ENCODE results near the gene MMP19. TPM values are rescaled to one million over a fixed set of nuclear protein-coding genes. Genes with fewer than 3 reads are reported as not detected.

MMP19 gene
- total RNA-seq, 1 experiment from 2014 or later = 2.3 TPM

DNA sequence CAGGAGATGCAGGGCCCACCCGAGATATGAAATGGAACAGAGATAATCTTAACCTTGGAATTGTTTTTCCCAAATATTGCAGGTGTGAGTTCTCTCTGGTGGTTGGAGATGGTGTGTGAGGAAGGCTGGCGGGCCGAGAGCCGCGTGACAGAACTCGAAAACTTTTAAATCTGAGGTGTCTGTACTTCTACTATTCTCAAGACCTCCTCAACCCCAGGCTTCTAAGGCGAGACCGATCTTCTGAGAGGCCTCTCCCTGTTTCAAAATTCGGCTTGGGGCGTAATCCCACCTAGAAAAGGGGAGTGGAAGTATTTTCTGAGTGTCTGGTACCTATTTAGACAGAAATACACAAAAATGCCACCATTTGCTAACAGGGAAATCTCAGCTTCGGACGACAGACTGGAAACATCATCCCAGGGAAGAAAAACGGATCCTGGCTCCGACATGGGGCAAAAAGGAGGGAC lies 25.8 kb downstream of the MMP19 start:
- peaks cover 54% of the 10 kb centered on the region for H3K36me3 ChIP-seq (ENCODE audit: insufficient read depth, low read length, poor library complexity, severe bottlenecking)
- H3K27me3 ChIP-seq (replicated peaks; ENCODE audit: insufficient read depth, low read depth, low read length, poor library complexity) = no peaks in the 10 kb centered on the region
- BruUV-seq (replicated peaks) = TSS peak; percentile 77
- ChIA-PET POLR2A (ENCODE audit: low non-redundant PET) (interaction anchor here (1.4 kb wide), 1 partner anchor 13 kb away, joined by 15 read pairs; the partner anchor contains the start of gene DNAJC14), CTCF (interaction anchor here (0.5 to 1.5 kb wide), 4 partner anchors 78 to 241 kb away, joined by 3 to 7 read pairs (median 4); no protein-coding TSS in a partner anchor)
- H3K4me3 ChIP-seq (ENCODE audit: low read depth, low read length, poor library complexity, severe bottlenecking) = peak overlapping the region; percentile 71
- no peak for TF ChIP-seq EZH2 (IDR thresholded peaks at IDR 0.05; ENCODE audit: borderline replicate concordance, low read depth, low read length, poor library complexity, severe bottlenecking)
- TF ChIP-seq, protein P1, sequence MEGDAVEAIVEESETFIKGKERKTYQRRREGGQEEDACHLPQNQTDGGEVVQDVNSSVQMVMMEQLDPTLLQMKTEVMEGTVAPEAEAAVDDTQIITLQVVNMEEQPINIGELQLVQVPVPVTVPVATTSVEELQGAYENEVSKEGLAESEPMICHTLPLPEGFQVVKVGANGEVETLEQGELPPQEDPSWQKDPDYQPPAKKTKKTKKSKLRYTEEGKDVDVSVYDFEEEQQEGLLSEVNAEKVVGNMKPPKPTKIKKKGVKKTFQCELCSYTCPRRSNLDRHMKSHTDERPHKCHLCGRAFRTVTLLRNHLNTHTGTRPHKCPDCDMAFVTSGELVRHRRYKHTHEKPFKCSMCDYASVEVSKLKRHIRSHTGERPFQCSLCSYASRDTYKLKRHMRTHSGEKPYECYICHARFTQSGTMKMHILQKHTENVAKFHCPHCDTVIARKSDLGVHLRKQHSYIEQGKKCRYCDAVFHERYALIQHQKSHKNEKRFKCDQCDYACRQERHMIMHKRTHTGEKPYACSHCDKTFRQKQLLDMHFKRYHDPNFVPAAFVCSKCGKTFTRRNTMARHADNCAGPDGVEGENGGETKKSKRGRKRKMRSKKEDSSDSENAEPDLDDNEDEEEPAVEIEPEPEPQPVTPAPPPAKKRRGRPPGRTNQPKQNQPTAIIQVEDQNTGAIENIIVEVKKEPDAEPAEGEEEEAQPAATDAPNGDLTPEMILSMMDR (conservative IDR thresholded peaks at IDR 0.05; ENCODE audit: low read depth, low read length) = no peak
- peak overlapping the region; percentile 75 for H3K27ac ChIP-seq (ENCODE audit: low read depth, low read length, poor library complexity, severe bottlenecking)
- H3K4me1 ChIP-seq (ENCODE audit: insufficient read depth, low read length, poor library complexity, severe bottlenecking) = peaks cover 17% of the 10 kb centered on the region
- H3K9me3 ChIP-seq (ENCODE audit: low read depth, low read length, poor library complexity, severe bottlenecking) = no peaks in the 10 kb centered on the region
- intact Hi-C loops (cut with micrococcal nuclease; ENCODE audit: unreplicated experiment) = loop anchor here (5.0 kb wide), 2 partner anchors 80 to 225 kb away; partner anchors contain the start of gene RPS26
- peak; percentile 29 for DNase-seq (ENCODE audit: low spot score)

DNA sequence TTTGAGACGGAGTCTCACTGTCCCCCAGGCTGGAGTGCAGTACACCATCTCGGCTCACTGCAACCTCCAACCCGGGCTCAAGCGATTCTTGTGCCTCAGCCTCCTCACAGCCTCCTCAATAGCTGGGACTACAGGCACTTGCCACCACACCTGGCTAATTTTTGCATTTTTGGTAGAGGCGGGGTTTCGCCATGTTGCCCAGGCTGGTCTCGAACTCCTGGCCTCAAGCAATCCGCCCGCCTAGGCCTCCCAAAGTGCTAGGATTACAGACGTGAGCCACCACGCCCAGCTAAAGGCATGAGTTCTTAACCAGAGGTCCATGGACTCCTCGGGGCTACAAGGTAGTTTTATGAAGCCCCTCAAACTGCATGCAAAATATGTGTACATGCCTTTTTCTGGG lies 27.3 kb downstream of the MMP19 start:
- no peaks in the 10 kb centered on the region for H3K27me3 ChIP-seq (replicated peaks; ENCODE audit: insufficient read depth, low read depth, low read length, poor library complexity)
- H3K27ac ChIP-seq (ENCODE audit: low read depth, low read length, poor library complexity, severe bottlenecking) = no peak overlapping the region
- H3K4me1 ChIP-seq (ENCODE audit: insufficient read depth, low read length, poor library complexity, severe bottlenecking) = peaks cover 17% of the 10 kb centered on the region
- intact Hi-C loops (cut with micrococcal nuclease; ENCODE audit: unreplicated experiment) = loop anchor here (5.0 kb wide), 2 partner anchors 78 to 227 kb away; partner anchors contain the start of gene RPS26
- H3K36me3 ChIP-seq (ENCODE audit: insufficient read depth, low read length, poor library complexity, severe bottlenecking) = peaks cover 39% of the 10 kb centered on the region
- CTCF ChIA-PET = no interaction called here
- DNase-seq (ENCODE audit: low spot score) = no peak
- no peaks in the 10 kb centered on the region for H3K9me3 ChIP-seq (ENCODE audit: low read depth, low read length, poor library complexity, severe bottlenecking)
- POLR2A ChIA-PET (ENCODE audit: low non-redundant PET) = no interaction called here
- peak overlapping the region; percentile 71 for H3K4me3 ChIP-seq (ENCODE audit: low read depth, low read length, poor library complexity, severe bottlenecking)
- BruUV-seq (replicated peaks) = no TSS peak
- TF ChIP-seq, protein P1 (conservative IDR thresholded peaks at IDR 0.05; ENCODE audit: low read depth, low read length) = no peak

DNA sequence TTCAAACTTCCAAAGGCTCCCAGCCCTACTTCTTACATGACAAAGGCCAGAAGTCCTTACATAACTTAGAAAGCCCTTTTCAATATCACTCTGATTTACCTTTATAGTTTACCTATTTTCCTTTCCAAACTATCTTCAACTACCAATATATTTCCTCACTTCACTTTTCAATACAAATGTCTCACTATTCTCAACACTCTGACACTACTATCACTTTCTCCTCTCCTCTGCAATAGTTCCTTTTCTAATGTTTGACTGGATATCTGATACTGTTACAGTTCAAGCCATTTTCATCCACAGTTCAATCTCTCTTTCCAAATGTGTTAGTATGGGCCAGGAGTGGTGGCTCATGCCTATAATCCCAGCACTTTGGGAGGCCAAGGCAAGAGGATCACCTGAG lies 28.5 kb downstream of the MMP19 start:
- H3K27me3 ChIP-seq (replicated peaks; ENCODE audit: insufficient read depth, low read depth, low read length, poor library complexity) = no peaks in the 10 kb centered on the region
- no peaks in the 10 kb centered on the region for H3K9me3 ChIP-seq (ENCODE audit: low read depth, low read length, poor library complexity, severe bottlenecking)
- intact Hi-C loops (cut with micrococcal nuclease; ENCODE audit: unreplicated experiment) = no loop called here
- POLR2A ChIA-PET (ENCODE audit: low non-redundant PET) = no interaction called here
- H3K36me3 ChIP-seq (ENCODE audit: insufficient read depth, low read length, poor library complexity, severe bottlenecking) = peaks cover 36% of the 10 kb centered on the region
- BruUV-seq (replicated peaks) = no TSS peak
- CTCF ChIA-PET = no interaction called here
- H3K4me1 ChIP-seq (ENCODE audit: insufficient read depth, low read length, poor library complexity, severe bottlenecking) = peaks cover 15% of the 10 kb centered on the region
- no peak overlapping the region for H3K27ac ChIP-seq (ENCODE audit: low read depth, low read length, poor library complexity, severe bottlenecking)
- H3K4me3 ChIP-seq (ENCODE audit: low read depth, low read length, poor library complexity, severe bottlenecking) = no peak overlapping the region
- no peak for TF ChIP-seq EZH2 (IDR thresholded peaks at IDR 0.05; ENCODE audit: borderline replicate concordance, low read depth, low read length, poor library complexity, severe bottlenecking)
- TF ChIP-seq, protein P1 (conservative IDR thresholded peaks at IDR 0.05; ENCODE audit: low read depth, low read length) = no peak
- no peak for DNase-seq (ENCODE audit: low spot score)

Measured in A673 (cell line).